ENCODE measurements around the gene CPEB3.

Gene CPEB3

GRCh38 chr10:92162541-92162940 lies 128.3 kb downstream of the CPEB3 start:
- TF ChIP-seq CTCF (conservative IDR thresholded peaks at IDR 0.05) (no peak), ZFX (IDR thresholded peaks at IDR 0.05) (no peak)
- no peak overlapping the region for H3K27ac ChIP-seq

- TF ChIP-seq CTCF (conservative IDR thresholded peaks at IDR 0.05) = no peak
- TF ChIP-seq ZFX (IDR thresholded peaks at IDR 0.05) = no peak
- no peak overlapping the region for H3K27ac ChIP-seq
Observed at GRCh38 chr10:92156874-92157773, 133.8 kb downstream of the CPEB3 start.

- TF ChIP-seq ZFX (IDR thresholded peaks at IDR 0.05) (no peak), CTCF (conservative IDR thresholded peaks at IDR 0.05) (no peak)
Observed at GRCh38 chr10:92150823-92151222, 140.1 kb downstream of the CPEB3 start.

GRCh38 chr10:92149261-92149660 lies 141.6 kb downstream of the CPEB3 start:
- H3K27ac ChIP-seq = no peak overlapping the region
- TF ChIP-seq CTCF (conservative IDR thresholded peaks at IDR 0.05) = no peak
- no peak for TF ChIP-seq ZFX (IDR thresholded peaks at IDR 0.05)

More at GRCh38 chr10:92150823-92151222, 140.1 kb downstream of the CPEB3 start:
- peak overlapping the region; percentile 65 for H3K27ac ChIP-seq

GRCh38 chr10:92146781-92147180 lies 144.1 kb downstream of the CPEB3 start:
- TF ChIP-seq ZFX (IDR thresholded peaks at IDR 0.05) (no peak), CTCF (conservative IDR thresholded peaks at IDR 0.05) (no peak)
- H3K27ac ChIP-seq = no peak overlapping the region

- no peak overlapping the region for H3K27ac ChIP-seq
- TF ChIP-seq CTCF (conservative IDR thresholded peaks at IDR 0.05) (no peak), ZFX (IDR thresholded peaks at IDR 0.05) (no peak)
Observed at GRCh38 chr10:92146107-92146506, 144.8 kb downstream of the CPEB3 start.

- TF ChIP-seq ZFX (IDR thresholded peaks at IDR 0.05) (no peak), CTCF (conservative IDR thresholded peaks at IDR 0.05) (no peak)
- no peak overlapping the region for H3K27ac ChIP-seq
Observed at GRCh38 chr10:92142949-92143348, 147.9 kb downstream of the CPEB3 start.
